WTC11 (cell line): ENCODE results near the gene TFF2. TPM values are rescaled to one million over a fixed set of nuclear protein-coding genes. Genes with fewer than 3 reads are reported as not detected.

Experiments used
- ATAC-seq: fragments of 200-7000 bp; cut with Tn5 transposase; 2 replicates; pipeline ENCODE4 v1.10.0; 2021; ENCODE audit warnings: mild to moderate bottlenecking, moderate library complexity
- CTCF ChIA-PET: fragments of 300-600 bp; sonication (Branson Sonifier 250); formaldehyde crosslinking; loops from one replicate; lab custom pipeline; 2021; ENCODE audit warnings: antibody characterized with exemption; lab: Charles Lee
- POLR2A ChIA-PET: fragments of 350-600 bp; sonication (Branson Sonifier 250); formaldehyde crosslinking; loops from one replicate; lab custom pipeline; 2021; ENCODE audit warnings: antibody characterized with exemption; lab: Charles Lee
- DNase-seq: peaks from one replicate; pipeline ENCODE4 v3.0.0; 2021; ENCODE audit warnings: low spot score
- H3K27ac Mint-ChIP-seq: 2 replicates; pipeline ENCODE4 v1.8.0; 2021; ENCODE audit warnings: mixed read lengths
- H3K27me3 Mint-ChIP-seq: 2 replicates; pipeline ENCODE4 v1.8.0; 2021; ENCODE audit warnings: low read depth, mild to moderate bottlenecking, moderate library complexity, mixed read lengths
- H3K36me3 Mint-ChIP-seq: 2 replicates; pipeline ENCODE4 v1.8.0; 2021; ENCODE audit warnings: mixed read lengths
- H3K4me1 Mint-ChIP-seq: 2 replicates; pipeline ENCODE4 v1.8.0; 2022; ENCODE audit warnings: mixed read lengths
- H3K4me3 Mint-ChIP-seq: 2 replicates; pipeline ENCODE4 v1.8.0; 2021; ENCODE audit warnings: mild to moderate bottlenecking, moderate library complexity, mixed read lengths
- H3K9me3 Mint-ChIP-seq: 2 replicates; pipeline ENCODE4 v1.8.0; 2021; ENCODE audit warnings: mixed read lengths
- ATF1 ChIP-seq: sonication (generic); formaldehyde crosslinking; IDR thresholded peaks from 2 replicates; pipeline ENCODE4 v1.8.1; 2023; ENCODE audit warnings: mild to moderate bottlenecking, moderate library complexity, missing genetic modification reagents
- FOXK1 ChIP-seq: sonication (generic); formaldehyde crosslinking; IDR thresholded peaks from 2 replicates; pipeline ENCODE4 v1.8.0; 2022; ENCODE audit warnings: mild to moderate bottlenecking, moderate library complexity, missing genetic modification reagents
- FOXP1 ChIP-seq: sonication (generic); formaldehyde crosslinking; IDR thresholded peaks from 2 replicates; pipeline ENCODE4 v1.8.0; 2022; ENCODE audit warnings: missing genetic modification reagents, mild to moderate bottlenecking, moderate library complexity, borderline replicate concordance
- GRHL2 ChIP-seq: fragments of 250-450 bp; sonication (Bioruptor Pico); IDR thresholded peaks from 2 replicates; pipeline ENCODE4 v1.8.0; 2022; ENCODE audit warnings: mild to moderate bottlenecking, moderate library complexity; ENCODE audit not compliant: insufficient replicate concordance, severe bottlenecking
- SMAD4 ChIP-seq: sonication (generic); formaldehyde crosslinking; IDR thresholded peaks from 2 replicates; pipeline ENCODE4 v1.8.0; 2022; ENCODE audit warnings: mild to moderate bottlenecking, missing genetic modification reagents
- TEAD4 ChIP-seq: sonication (generic); formaldehyde crosslinking; IDR thresholded peaks from 2 replicates; pipeline ENCODE4 v1.8.0; 2022; ENCODE audit warnings: mild to moderate bottlenecking, missing genetic modification reagents
- TP53 ChIP-seq: sonication (generic); formaldehyde crosslinking; IDR thresholded peaks from 2 replicates; pipeline ENCODE4 v1.8.1; 2023; ENCODE audit warnings: mild to moderate bottlenecking, missing genetic modification reagents
- ZNF416 ChIP-seq: fragments of 250-450 bp; sonication (Bioruptor Pico); IDR thresholded peaks from 2 replicates; pipeline ENCODE4 v1.9.0; 2021; ENCODE audit warnings: mild to moderate bottlenecking, inconsistent platforms
- ZNF423 ChIP-seq: fragments of 250-450 bp; sonication (Bioruptor Pico); IDR thresholded peaks from 2 replicates; pipeline ENCODE4 v2.1.2; 2022; ENCODE audit warnings: mild to moderate bottlenecking, moderate library complexity
- total RNA-seq: library from RNA; stranded (reverse); gene quantifications from 3 replicates; pipeline ENCODE4 v1.2.3, GENCODE V29; 2021
- TF ChIP-seq, protein P1 (sequence below): sonication (generic); formaldehyde crosslinking; IDR thresholded peaks from 2 replicates; pipeline ENCODE4 v1.8.1; 2023; ENCODE audit warnings: mild to moderate bottlenecking, missing genetic modification reagents
- TF ChIP-seq, protein P2 (sequence below): fragments of 250-450 bp; sonication (Bioruptor Pico); IDR thresholded peaks from 2 replicates; pipeline ENCODE4 v1.8.0; 2021; ENCODE audit warnings: mild to moderate bottlenecking
- TF ChIP-seq, protein P3 (sequence below): fragments of 250-450 bp; sonication (Bioruptor Pico); IDR thresholded peaks from 2 replicates; pipeline ENCODE4 v2.1.2; 2022; ENCODE audit warnings: mild to moderate bottlenecking, moderate library complexity
- TF ChIP-seq, protein P4 (sequence below): sonication (generic); formaldehyde crosslinking; IDR thresholded peaks from 2 replicates; pipeline ENCODE4 v1.8.0; 2022; ENCODE audit warnings: missing genetic modification reagents
- TF ChIP-seq, protein P5 (sequence below): sonication (generic); formaldehyde crosslinking; conservative IDR thresholded peaks from 2 replicates; pipeline ENCODE4 v1.8.1; 2023; ENCODE audit warnings: mild to moderate bottlenecking, low read depth, missing genetic modification reagents, moderate library complexity
- TF ChIP-seq, protein P6 (sequence below): sonication (generic); formaldehyde crosslinking; IDR thresholded peaks from 2 replicates; pipeline ENCODE4 v1.8.1; 2022; ENCODE audit warnings: low read depth, missing genetic modification reagents, borderline replicate concordance
- TF ChIP-seq, protein P7 (sequence below): sonication (generic); formaldehyde crosslinking; IDR thresholded peaks from 2 replicates; pipeline ENCODE4 v1.8.1; 2023; ENCODE audit warnings: mild to moderate bottlenecking, missing genetic modification reagents, moderate library complexity
- TF ChIP-seq, protein P8 (sequence below): sonication (generic); formaldehyde crosslinking; IDR thresholded peaks from 2 replicates; pipeline ENCODE4 v1.8.0; 2022; ENCODE audit warnings: mild to moderate bottlenecking, missing genetic modification reagents

The TFF2 gene
- total RNA-seq, 1 experiment from 2014 or later: 0.33 TPM

DNA sequence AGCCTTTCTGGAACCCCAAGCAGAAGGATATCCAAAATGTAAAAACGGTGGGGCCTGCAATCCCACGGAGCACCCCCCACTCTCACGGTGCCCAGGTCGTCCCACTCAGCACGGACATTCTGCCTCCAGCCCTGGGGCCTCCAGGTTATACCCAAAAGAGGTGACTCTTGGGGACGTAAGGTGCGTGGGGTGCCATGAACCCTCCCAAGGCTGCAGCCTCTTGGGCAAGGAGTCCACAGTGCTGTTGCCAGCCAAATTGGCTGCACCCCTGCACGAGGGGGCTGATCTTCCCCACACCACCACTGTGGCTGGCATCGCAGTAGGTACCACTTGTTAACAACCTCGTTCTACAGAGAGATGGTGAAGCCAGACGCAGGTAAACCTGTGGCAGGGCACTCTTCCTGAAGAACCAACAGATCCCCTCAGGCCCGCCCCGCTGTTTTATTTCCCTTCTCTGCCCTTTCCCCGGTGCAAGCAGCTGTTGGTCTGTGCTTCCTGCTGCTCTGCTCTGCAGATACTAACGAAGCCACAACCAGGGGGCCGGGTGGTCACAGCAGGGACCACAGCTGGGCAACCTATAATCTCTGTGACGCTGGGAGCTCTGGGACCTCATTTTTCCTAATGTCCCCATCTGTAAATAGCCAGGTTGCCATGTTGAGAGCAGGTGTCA lies 44.3 kb downstream of the TFF2 start:
- no peaks in the 10 kb centered on the region for H3K36me3 Mint-ChIP-seq
- no peak overlapping the region; the same call in 1 of the 2 replicates for H3K27ac Mint-ChIP-seq
- H3K27me3 Mint-ChIP-seq: peaks cover 6% of the 10 kb centered on the region
- CTCF ChIA-PET: no interaction called here
- no peak for TF ChIP-seq FOXK1 (CRISPR knock-in tag)
- TF ChIP-seq ZNF423 (CRISPR knock-in tag): peak; percentile 59
- TF ChIP-seq, protein P1, sequence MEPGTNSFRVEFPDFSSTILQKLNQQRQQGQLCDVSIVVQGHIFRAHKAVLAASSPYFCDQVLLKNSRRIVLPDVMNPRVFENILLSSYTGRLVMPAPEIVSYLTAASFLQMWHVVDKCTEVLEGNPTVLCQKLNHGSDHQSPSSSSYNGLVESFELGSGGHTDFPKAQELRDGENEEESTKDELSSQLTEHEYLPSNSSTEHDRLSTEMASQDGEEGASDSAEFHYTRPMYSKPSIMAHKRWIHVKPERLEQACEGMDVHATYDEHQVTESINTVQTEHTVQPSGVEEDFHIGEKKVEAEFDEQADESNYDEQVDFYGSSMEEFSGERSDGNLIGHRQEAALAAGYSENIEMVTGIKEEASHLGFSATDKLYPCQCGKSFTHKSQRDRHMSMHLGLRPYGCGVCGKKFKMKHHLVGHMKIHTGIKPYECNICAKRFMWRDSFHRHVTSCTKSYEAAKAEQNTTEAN: no peak
- TF ChIP-seq FOXP1 (CRISPR knock-in tag): no peak
- TF ChIP-seq GRHL2 (CRISPR knock-in tag): no peak
- TF ChIP-seq, all 79 proteins: peak for 1
- H3K4me1 Mint-ChIP-seq: peaks cover 8% of the 10 kb centered on the region
- POLR2A ChIA-PET: no interaction called here
- no peaks in the 10 kb centered on the region for H3K9me3 Mint-ChIP-seq
- no peak overlapping the region for H3K4me3 Mint-ChIP-seq
- DNase-seq (no peak), ATAC-seq (no peak)

DNA sequence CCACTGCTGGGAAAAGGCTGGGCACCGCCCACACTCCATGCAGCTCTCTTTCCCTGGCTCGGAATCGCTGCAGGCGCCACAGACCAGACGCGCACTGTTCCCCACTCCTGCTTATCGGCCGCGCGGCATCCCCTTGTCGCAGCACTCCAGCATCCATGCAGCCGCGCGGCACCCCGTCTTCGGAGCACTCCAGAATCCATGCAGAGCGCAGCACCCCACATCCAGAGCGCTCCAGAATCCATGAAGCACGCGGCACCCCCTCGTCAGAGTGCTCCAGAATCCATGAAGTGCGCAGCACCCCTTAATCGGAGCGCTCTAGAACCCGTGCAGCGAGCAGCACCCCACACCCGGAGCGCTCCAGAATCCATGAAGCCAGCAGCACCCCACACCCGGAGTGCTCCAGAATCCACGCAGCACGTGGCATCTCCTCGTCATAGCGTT lies 45.1 kb downstream of the TFF2 start:
- no peak overlapping the region for H3K27ac Mint-ChIP-seq
- TF ChIP-seq, protein P2, sequence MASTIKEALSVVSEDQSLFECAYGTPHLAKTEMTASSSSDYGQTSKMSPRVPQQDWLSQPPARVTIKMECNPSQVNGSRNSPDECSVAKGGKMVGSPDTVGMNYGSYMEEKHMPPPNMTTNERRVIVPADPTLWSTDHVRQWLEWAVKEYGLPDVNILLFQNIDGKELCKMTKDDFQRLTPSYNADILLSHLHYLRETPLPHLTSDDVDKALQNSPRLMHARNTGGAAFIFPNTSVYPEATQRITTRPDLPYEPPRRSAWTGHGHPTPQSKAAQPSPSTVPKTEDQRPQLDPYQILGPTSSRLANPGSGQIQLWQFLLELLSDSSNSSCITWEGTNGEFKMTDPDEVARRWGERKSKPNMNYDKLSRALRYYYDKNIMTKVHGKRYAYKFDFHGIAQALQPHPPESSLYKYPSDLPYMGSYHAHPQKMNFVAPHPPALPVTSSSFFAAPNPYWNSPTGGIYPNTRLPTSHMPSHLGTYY (CRISPR knock-in tag): no peak
- TF ChIP-seq TEAD4 (CRISPR knock-in tag) (no peak), SMAD4 (CRISPR knock-in tag) (no peak), ATF1 (no peak), TP53 (CRISPR knock-in tag) (no peak), ZNF416 (no peak)
- TF ChIP-seq, protein P3, sequence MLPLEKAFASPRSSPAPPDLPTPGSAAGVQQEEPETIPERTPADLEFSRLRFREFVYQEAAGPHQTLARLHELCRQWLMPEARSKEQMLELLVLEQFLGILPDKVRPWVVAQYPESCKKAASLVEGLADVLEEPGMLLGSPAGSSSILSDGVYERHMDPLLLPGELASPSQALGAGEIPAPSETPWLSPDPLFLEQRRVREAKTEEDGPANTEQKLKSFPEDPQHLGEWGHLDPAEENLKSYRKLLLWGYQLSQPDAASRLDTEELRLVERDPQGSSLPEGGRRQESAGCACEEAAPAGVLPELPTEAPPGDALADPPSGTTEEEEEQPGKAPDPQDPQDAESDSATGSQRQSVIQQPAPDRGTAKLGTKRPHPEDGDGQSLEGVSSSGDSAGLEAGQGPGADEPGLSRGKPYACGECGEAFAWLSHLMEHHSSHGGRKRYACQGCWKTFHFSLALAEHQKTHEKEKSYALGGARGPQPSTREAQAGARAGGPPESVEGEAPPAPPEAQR (CRISPR knock-in tag): no peak
- TF ChIP-seq, protein P4, sequence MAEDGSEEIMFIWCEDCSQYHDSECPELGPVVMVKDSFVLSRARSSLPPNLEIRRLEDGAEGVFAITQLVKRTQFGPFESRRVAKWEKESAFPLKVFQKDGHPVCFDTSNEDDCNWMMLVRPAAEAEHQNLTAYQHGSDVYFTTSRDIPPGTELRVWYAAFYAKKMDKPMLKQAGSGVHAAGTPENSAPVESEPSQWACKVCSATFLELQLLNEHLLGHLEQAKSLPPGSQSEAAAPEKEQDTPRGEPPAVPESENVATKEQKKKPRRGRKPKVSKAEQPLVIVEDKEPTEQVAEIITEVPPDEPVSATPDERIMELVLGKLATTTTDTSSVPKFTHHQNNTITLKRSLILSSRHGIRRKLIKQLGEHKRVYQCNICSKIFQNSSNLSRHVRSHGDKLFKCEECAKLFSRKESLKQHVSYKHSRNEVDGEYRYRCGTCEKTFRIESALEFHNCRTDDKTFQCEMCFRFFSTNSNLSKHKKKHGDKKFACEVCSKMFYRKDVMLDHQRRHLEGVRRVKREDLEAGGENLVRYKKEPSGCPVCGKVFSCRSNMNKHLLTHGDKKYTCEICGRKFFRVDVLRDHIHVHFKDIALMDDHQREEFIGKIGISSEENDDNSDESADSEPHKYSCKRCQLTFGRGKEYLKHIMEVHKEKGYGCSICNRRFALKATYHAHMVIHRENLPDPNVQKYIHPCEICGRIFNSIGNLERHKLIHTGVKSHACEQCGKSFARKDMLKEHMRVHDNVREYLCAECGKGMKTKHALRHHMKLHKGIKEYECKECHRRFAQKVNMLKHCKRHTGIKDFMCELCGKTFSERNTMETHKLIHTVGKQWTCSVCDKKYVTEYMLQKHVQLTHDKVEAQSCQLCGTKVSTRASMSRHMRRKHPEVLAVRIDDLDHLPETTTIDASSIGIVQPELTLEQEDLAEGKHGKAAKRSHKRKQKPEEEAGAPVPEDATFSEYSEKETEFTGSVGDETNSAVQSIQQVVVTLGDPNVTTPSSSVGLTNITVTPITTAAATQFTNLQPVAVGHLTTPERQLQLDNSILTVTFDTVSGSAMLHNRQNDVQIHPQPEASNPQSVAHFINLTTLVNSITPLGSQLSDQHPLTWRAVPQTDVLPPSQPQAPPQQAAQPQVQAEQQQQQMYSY (CRISPR knock-in tag): no peak
- TF ChIP-seq, protein P5, sequence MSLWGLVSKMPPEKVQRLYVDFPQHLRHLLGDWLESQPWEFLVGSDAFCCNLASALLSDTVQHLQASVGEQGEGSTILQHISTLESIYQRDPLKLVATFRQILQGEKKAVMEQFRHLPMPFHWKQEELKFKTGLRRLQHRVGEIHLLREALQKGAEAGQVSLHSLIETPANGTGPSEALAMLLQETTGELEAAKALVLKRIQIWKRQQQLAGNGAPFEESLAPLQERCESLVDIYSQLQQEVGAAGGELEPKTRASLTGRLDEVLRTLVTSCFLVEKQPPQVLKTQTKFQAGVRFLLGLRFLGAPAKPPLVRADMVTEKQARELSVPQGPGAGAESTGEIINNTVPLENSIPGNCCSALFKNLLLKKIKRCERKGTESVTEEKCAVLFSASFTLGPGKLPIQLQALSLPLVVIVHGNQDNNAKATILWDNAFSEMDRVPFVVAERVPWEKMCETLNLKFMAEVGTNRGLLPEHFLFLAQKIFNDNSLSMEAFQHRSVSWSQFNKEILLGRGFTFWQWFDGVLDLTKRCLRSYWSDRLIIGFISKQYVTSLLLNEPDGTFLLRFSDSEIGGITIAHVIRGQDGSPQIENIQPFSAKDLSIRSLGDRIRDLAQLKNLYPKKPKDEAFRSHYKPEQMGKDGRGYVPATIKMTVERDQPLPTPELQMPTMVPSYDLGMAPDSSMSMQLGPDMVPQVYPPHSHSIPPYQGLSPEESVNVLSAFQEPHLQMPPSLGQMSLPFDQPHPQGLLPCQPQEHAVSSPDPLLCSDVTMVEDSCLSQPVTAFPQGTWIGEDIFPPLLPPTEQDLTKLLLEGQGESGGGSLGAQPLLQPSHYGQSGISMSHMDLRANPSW: no peak
- TF ChIP-seq, protein P6, sequence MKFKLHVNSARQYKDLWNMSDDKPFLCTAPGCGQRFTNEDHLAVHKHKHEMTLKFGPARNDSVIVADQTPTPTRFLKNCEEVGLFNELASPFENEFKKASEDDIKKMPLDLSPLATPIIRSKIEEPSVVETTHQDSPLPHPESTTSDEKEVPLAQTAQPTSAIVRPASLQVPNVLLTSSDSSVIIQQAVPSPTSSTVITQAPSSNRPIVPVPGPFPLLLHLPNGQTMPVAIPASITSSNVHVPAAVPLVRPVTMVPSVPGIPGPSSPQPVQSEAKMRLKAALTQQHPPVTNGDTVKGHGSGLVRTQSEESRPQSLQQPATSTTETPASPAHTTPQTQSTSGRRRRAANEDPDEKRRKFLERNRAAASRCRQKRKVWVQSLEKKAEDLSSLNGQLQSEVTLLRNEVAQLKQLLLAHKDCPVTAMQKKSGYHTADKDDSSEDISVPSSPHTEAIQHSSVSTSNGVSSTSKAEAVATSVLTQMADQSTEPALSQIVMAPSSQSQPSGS (CRISPR knock-in tag): no peak
- TF ChIP-seq, protein P7, sequence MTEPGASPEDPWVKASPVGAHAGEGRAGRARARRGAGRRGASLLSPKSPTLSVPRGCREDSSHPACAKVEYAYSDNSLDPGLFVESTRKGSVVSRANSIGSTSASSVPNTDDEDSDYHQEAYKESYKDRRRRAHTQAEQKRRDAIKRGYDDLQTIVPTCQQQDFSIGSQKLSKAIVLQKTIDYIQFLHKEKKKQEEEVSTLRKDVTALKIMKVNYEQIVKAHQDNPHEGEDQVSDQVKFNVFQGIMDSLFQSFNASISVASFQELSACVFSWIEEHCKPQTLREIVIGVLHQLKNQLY (CRISPR knock-in tag): no peak
- TF ChIP-seq, protein P8, sequence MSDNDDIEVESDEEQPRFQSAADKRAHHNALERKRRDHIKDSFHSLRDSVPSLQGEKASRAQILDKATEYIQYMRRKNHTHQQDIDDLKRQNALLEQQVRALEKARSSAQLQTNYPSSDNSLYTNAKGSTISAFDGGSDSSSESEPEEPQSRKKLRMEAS (CRISPR knock-in tag): no peak
- TF ChIP-seq, all 79 proteins: peak for 0
- no peak for DNase-seq
- H3K4me1 Mint-ChIP-seq: peaks cover 8% of the 10 kb centered on the region
- POLR2A ChIA-PET: no interaction called here
- no peak overlapping the region for H3K4me3 Mint-ChIP-seq
- no peak for ATAC-seq
- CTCF ChIA-PET: no interaction called here
- H3K9me3 Mint-ChIP-seq: no peaks in the 10 kb centered on the region
- H3K27me3 Mint-ChIP-seq: peaks cover 6% of the 10 kb centered on the region
- H3K36me3 Mint-ChIP-seq: no peaks in the 10 kb centered on the region
